GM19438 (cell line): ENCODE results near the gene MDM4.

Experiments
- ATAC-seq: cut with Tn5 transposase; IDR thresholded peaks from one replicate; pipeline ENCODE4 v1.9.1; 2021; ENCODE audit warnings: low read depth; ENCODE audit not compliant: unreplicated experiment

Gene MDM4

GRCh38 chr1:204600968-204601367 lies 84.8 kb downstream of the MDM4 start:
- no peak for ATAC-seq

- ATAC-seq = no peak
Observed at GRCh38 chr1:204602111-204602579, 85.9 kb downstream of the MDM4 start.

- no peak for ATAC-seq
Observed at GRCh38 chr1:204602871-204603542, 86.8 kb downstream of the MDM4 start.

- no peak for ATAC-seq
Observed at GRCh38 chr1:204605791-204606190, 89.6 kb downstream of the MDM4 start.
